ENCODE measurements around the gene LDHA. TPM values are rescaled to one million over a fixed set of nuclear protein-coding genes. Genes with fewer than 3 reads are reported as not detected.

The LDHA gene
- total and polyA plus RNA-seq, 2 of the 13 experiments (the other 11 are each of a cell fraction or from before 2014, with no cell fraction given) = 805 to 1,547 TPM

DNA sequence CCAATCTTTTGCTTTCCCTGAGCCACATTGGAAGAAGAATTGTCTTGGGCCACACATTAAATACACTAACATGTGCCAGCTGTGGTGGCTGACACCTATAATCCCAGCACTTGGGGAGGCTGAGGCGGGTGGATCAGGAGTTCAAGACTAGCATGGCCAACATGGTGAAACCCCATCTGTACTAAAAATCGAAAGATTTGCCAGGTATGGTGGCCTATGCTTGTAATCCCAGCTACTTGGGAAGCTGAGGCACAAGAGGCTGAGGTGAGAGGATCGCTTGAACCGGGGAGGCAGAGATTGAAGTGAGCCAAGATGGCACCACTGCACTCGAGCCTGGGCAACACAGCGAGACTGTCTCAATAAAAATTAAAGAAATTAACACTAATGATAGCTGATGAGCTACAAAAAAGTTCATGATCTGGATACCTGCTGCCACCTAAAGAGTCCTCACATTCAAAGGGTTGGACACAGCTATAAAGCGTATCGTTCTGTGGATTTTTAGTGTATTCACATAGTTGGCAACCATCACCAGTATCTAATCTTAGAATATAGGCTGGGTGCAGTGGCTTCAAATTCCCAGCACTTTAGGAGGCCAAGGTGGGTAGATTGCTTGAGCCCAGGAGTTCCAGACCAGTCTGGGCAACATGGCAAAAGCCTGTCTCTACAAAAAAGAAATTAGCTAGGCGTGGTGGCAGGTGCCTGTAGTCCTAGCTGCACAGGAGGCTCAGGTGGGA is 14.4 kb downstream of the LDHA start (continued):
- TF ChIP-seq POLR2AphosphoS2 (IDR thresholded peaks at IDR 0.05; ENCODE audit: low read depth, low read length) (peak; percentile 90), ZNF598 (CRISPR knock-in tag; IDR thresholded peaks at IDR 0.05; ENCODE audit: borderline replicate concordance) (no peak), ZNF510 (CRISPR knock-in tag; IDR thresholded peaks at IDR 0.05; ENCODE audit: low read depth) (no peak), MLLT10 (CRISPR knock-in tag; IDR thresholded peaks at IDR 0.05) (no peak), PAF1 (CRISPR knock-in tag; IDR thresholded peaks at IDR 0.05) (peak; percentile 92; the same call in 1 of the 2 replicates), ZNF747 (CRISPR knock-in tag; IDR thresholded peaks at IDR 0.05; ENCODE audit: borderline replicate concordance) (peak; percentile 42; the same call in 1 of the 2 replicates), ARNT2 (CRISPR knock-in tag; IDR thresholded peaks at IDR 0.05; ENCODE audit: low read depth) (0 out of 2 replicates have a peak, but pooled peaks have one; percentile 46), IRF2 (CRISPR knock-in tag; IDR thresholded peaks at IDR 0.05) (no peak), ZNF460 (CRISPR knock-in tag; IDR thresholded peaks at IDR 0.05; ENCODE audit: borderline replicate concordance) (peak; percentile 75), SRSF4 (IDR thresholded peaks at IDR 0.05; ENCODE audit: low read depth, low read length, poor library complexity, severe bottlenecking) (no peak), RBM22 (optimal IDR thresholded peaks at IDR 0.05; ENCODE audit: low read length) (peak; percentile 99), CEBPB (IDR thresholded peaks at IDR 0.05; ENCODE audit: borderline replicate concordance, low read depth, low read length) (no peak), ZBTB7B (CRISPR knock-in tag; IDR thresholded peaks at IDR 0.05) (no peak), ZNF607 (CRISPR knock-in tag; IDR thresholded peaks at IDR 0.05; ENCODE audit: borderline replicate concordance) (peak; percentile 30; the same call in 1 of the 2 replicates), SPEN (CRISPR knock-in tag; IDR thresholded peaks at IDR 0.05; ENCODE audit: low read depth) (peak; percentile 40; the same call in 1 of the 2 replicates), ZNF766 (CRISPR knock-in tag; IDR thresholded peaks at IDR 0.05; ENCODE audit: borderline replicate concordance) (peak; percentile 77; the same call in 1 of the 2 replicates), POLR2A (IDR thresholded peaks at IDR 0.05; ENCODE audit: insufficient read depth in 1 of 2, low read depth in 2 of 2, low read length in 2 of 2) (peak; percentile 50 to 70), RARG (CRISPR knock-in tag; IDR thresholded peaks at IDR 0.05; ENCODE audit: low read depth) (no peak)
- TF ChIP-seq, protein P1, sequence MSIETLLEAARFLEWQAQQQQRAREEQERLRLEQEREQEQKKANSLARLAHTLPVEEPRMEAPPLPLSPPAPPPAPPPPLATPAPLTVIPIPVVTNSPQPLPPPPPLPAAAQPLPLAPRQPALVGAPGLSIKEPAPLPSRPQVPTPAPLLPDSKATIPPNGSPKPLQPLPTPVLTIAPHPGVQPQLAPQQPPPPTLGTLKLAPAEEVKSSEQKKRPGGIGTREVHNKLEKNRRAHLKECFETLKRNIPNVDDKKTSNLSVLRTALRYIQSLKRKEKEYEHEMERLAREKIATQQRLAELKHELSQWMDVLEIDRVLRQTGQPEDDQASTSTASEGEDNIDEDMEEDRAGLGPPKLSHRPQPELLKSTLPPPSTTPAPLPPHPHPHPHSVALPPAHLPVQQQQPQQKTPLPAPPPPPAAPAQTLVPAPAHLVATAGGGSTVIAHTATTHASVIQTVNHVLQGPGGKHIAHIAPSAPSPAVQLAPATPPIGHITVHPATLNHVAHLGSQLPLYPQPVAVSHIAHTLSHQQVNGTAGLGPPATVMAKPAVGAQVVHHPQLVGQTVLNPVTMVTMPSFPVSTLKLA (IDR thresholded peaks at IDR 0.05) = no peak
- TF ChIP-seq, protein P2, sequence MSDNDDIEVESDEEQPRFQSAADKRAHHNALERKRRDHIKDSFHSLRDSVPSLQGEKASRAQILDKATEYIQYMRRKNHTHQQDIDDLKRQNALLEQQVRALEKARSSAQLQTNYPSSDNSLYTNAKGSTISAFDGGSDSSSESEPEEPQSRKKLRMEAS (IDR thresholded peaks at IDR 0.05) = 0 out of 2 replicates have a peak, but pooled peaks have one; percentile 14
- TF ChIP-seq, protein P3, sequence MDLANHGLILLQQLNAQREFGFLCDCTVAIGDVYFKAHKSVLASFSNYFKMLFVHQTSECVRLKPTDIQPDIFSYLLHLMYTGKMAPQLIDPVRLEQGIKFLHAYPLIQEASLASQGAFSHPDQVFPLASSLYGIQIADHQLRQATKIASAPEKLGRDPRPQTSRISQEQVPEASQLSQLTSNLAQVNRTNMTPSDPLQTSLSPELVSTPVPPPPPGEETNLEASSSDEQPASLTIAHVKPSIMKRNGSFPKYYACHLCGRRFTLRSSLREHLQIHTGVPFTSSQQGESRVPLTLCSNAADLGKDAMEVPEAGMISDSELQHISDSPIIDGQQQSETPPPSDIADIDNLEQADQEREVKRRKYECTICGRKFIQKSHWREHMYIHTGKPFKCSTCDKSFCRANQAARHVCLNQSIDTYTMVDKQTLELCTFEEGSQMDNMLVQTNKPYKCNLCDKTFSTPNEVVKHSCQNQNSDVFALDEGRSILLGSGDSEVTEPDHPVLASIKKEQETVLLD (CRISPR knock-in tag; IDR thresholded peaks at IDR 0.05; ENCODE audit: low read depth) = 0 out of 2 replicates have a peak, but pooled peaks have one; percentile 20
- TF ChIP-seq, protein P4, sequence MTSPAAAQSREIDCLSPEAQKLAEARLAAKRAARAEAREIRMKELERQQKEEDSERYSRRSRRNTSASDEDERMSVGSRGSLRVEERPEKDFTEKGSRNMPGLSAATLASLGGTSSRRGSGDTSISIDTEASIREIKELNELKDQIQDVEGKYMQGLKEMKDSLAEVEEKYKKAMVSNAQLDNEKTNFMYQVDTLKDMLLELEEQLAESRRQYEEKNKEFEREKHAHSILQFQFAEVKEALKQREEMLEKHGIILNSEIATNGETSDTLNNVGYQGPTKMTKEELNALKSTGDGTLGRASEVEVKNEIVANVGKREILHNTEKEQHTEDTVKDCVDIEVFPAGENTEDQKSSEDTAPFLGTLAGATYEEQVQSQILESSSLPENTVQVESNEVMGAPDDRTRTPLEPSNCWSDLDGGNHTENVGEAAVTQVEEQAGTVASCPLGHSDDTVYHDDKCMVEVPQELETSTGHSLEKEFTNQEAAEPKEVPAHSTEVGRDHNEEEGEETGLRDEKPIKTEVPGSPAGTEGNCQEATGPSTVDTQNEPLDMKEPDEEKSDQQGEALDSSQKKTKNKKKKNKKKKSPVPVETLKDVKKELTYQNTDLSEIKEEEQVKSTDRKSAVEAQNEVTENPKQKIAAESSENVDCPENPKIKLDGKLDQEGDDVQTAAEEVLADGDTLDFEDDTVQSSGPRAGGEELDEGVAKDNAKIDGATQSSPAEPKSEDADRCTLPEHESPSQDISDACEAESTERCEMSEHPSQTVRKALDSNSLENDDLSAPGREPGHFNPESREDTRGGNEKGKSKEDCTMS (CRISPR knock-in tag; conservative IDR thresholded peaks at IDR 0.05) = no peak
